Right ventricle myocardium inferior (tissue), 1 donor: ENCODE data around the gene ORAI3. TPM values are rescaled to one million over a fixed set of nuclear protein-coding genes. Genes with fewer than 3 reads are reported as not detected.

Source experiments
- ATAC-seq: fragments of 200-7000 bp; cut with Tn5 transposase; one replicate; pipeline ENCODE4 v1.9.1; 2020; ENCODE audit warnings: mild to moderate bottlenecking, moderate library complexity
- DNase-seq: peaks from one replicate; pipeline ENCODE4 v3.0.0; 2021; ENCODE audit errors: missing footprints
- intact Hi-C: fragments of 100-400 bp; cut with DNase I; formaldehyde crosslinking; loops from one replicate; pipeline ENCODE4 v1.11.0; 2022
- total RNA-seq: library from RNA; stranded (reverse); fragmentation: NEBNext Ultra II Directional; extraction: Animal tissue kit (Norgen Biotek cat#: 25700); gene quantifications from one replicate; pipeline ENCODE4 v1.2.1, GENCODE V29; 2021
- donor health status: DM: no; HTN: yes; CAD: no; lungs with severe emphysema.

ORAI3 gene
- total RNA-seq, 1 donor from 2014 or later = 11.4 TPM

GRCh38 chr16:30980959-30981358 is 32.1 kb downstream of the ORAI3 start:
- ATAC-seq (no peak), DNase-seq (no peak)
- intact Hi-C loops = no loop called here

DNA sequence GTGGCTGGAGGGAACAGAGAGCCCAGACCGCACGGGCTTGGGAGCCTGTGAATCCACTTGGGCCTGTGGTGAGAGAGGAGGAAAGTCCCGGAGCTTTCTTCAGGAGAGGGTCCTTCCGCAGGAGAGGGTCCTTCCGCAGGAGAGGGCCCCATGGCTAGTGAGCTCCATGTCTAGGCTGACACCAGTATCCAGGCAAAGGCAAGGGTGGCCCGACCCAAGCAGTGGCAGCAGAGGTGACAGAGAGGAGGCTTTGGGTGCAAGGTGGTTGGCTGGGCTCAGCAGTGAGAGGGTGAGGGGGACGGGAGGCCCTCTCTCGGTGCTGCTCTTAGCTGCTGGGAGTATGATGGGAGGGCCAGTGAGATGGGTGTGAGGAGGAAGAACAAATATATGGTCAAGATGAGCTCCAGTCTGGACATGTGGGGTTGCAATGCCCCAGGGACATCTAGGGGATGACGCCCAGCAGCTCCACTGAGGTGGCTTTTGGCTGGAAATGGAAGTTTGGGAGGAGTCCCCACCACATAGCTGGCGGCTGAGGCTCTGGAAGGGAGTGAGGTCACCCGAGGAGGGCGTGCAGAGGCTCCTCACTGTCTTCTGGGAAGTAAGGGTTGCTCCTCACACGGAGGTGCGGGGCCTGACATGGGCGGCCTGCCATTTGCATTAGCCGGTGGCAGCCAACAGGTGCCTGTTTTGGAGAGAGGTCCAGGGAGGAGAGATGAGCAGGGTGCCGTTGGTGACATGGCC is 33.9 kb downstream of the ORAI3 start:
- DNase-seq (no peak), ATAC-seq (peak; percentile 51)
- intact Hi-C loops = no loop called here

DNA sequence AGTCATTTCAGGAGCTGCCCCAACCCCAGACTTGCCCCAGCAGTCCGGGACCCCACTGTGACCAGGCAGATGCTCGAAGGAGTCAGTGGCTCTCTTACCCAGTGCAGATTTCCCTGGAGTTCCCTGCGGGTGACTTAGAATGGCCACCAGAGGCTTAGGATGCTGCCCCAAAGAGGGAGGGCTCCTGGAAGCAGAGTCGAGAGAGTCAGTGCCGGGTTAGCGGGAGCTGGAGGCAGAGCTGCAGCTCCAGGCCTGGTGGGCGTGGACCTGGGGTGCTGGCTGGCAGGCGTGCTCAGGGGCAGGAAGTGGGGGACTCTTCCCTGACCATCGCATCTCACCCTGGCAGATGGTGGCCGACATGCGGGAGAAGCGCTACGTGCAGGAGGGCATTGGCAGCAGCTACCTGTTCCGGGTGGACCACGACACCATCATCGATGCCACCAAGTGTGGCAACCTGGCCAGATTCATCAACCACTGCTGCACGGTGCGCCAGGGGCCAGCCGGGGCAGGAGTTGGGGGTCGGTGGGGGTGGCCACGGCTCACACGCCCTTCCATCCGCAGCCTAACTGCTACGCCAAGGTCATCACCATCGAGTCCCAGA is 34.5 kb downstream of the ORAI3 start:
- DNase-seq (no peak), ATAC-seq (no peak)
- intact Hi-C loops = no loop called here

DNA sequence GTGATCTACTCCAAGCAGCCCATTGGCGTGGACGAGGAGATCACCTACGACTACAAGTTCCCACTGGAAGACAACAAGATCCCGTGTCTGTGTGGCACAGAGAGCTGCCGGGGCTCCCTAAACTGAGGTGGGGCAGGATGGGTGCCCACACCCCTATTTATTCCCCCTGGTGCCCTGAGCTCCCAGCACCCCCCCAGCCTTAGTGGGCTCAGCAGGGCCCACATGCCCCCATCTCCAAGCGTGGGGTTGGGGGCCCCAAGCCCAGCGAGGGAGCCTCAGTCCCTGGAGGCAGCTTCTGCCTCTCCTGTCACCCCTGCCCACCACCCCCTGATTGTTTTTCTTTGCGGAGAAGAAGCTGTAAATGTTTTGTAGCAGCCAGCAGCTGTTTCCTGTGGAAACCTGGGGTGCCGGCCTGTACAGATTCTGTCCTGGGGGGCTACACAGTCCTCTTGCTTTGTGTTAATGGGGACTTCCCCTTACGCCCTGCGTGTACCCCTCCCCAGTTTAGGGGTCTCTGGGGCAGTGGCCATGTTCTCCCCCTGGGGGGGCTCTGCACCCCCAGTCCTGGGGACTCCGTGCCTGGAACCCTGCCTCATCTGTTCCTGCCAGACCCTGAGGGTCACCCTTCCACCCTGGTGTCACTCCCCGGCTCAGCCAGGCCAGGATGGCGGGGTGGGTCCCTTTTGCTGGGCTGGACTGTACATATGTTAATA is 35.2 kb downstream of the ORAI3 start:
- ATAC-seq (no peak), DNase-seq (no peak)
- intact Hi-C loops = loop anchor here (2.0 kb wide), 1 partner anchor 885 kb away; no protein-coding TSS in a partner anchor

GRCh38 chr16:30984669-30985400 is 36.0 kb downstream of the ORAI3 start, which contains the start of gene HSD3B7:
Gene HSD3B7 (plus strand): TSS chr16:30985207. CDS start chr16:30985659, 452 bp downstream.
- intact Hi-C loops = loop anchor here (1.0 to 5.0 kb wide), 5 partner anchors 157 to 884 kb away; partner anchors contain the start of gene ARMC5
- DNase-seq = peak; percentile 96
- ATAC-seq = peak; percentile 91

GRCh38 chr16:30985401-30986128 is 36.7 kb downstream of the ORAI3 start:
- DNase-seq (no peak), ATAC-seq (peak; percentile 16)
- intact Hi-C loops = loop anchor here (1.0 to 5.0 kb wide), 5 partner anchors 157 to 883 kb away; partner anchors contain the start of gene ARMC5

DNA sequence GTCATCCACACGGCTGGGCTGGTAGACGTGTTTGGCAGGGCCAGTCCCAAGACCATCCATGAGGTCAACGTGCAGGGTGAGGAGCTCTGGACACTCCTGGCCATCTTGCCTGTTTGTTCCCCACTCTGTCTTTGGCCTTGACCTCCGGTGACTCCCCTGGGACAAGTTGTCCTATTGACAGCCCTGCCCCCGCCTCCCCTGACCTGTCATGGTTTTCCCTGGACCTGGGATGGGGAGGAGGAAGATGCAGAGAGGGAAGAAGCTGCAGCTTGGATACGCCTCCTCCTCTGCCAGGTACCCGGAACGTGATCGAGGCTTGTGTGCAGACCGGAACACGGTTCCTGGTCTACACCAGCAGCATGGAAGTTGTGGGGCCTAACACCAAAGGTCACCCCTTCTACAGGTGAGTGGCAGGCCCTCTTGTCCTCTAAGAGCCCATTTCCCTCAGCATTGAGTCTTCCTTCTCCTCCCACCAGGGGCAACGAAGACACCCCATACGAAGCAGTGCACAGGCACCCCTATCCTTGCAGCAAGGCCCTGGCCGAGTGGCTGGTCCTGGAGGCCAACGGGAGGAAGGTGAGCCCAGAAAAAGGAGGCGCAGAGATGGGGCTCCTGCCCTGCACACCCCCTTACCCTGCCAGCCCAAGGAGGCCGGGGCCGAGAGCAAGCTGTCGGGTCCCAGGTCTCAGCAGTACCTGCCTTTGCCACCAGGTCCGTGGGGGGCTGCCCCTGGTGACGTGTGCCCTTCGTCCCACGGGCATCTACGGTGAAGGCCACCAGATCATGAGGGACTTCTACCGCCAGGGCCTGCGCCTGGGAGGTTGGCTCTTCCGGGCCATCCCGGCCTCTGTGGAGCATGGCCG is 37.5 kb downstream of the ORAI3 start:
- DNase-seq (no peak), ATAC-seq (no peak)
- intact Hi-C loops = loop anchor here (5.0 kb wide), 2 partner anchors 396 to 471 kb away; partner anchors contain the start of gene ARMC5

GRCh38 chr16:30987581-30988190 is 38.8 kb downstream of the ORAI3 start:
- DNase-seq = no peak
- ATAC-seq = no peak
- intact Hi-C loops = loop anchor here (5.0 kb wide), 2 partner anchors 395 to 470 kb away; partner anchors contain the start of gene ARMC5

DNA sequence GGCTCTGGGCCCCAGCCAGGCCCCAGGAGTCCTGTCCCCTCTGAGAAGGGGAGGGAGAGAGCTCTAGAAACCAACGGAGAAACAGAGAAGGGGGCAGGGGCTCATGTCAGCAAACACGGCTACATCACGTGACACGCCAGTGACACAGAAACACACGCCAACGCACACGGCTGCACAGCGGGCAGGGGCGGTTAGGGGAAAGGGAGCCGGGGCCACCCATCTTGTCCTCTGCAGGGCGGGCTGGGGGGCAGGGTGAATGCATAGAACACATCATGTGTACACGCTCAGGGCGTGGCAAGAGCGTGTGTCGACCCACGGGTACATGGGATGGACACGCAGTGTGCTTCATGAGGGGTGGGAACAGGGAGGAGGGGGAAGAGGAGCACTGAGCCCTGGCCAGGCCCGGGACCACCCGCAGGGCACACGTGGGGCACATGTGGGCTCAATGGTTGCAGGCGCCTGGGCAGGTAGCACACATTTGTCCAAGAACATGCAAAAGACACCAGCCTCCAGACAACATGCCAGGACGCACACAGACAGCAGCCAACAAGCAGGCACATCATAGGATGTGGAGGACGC is 40.7 kb downstream of the ORAI3 start:
- ATAC-seq = no peak
- intact Hi-C loops = loop anchor here (5.0 kb wide), 2 partner anchors 393 to 468 kb away; partner anchors contain the start of gene ARMC5
- no peak for DNase-seq

DNA sequence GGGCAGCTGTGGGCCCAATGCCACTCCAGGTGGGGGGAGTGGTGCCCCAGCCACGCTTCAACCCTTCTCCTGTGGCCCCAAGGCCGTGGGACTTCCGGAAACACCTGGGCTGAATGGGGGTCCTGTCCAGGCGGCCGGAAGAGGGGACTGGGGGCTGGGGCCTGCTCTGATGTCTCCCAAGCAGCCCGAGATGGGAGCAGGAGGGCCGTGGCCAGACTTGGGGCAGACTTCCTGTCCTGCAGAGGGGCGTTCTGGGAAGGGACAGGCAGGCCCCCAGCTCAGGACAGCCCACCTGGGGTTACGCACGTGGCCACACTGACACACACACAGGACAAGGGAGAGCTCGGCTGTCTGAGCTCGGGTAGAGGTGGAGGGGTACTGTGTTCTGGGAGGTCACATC is 41.2 kb downstream of the ORAI3 start:
- DNase-seq (no peak), ATAC-seq (no peak)
- intact Hi-C loops = no loop called here

DNA sequence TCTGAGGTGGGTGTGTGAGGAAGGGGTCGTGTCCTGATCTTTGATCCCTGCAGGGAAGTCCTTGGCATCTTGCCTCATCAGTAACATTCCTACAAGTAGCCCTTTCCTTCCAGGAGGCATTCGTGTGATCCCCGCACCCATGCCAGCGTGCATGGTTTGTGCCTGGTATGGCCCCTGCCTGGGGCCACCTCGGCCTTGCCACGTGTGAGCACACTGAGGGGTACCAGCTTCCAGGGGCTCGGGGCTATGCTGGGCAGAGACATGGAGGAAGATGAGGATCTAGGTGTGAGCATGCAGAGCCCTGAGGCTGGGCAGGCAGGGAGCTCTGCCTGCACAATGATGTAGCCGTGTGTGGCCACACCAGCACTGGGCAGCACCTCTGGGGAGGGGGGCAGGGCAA is 42.2 kb downstream of the ORAI3 start:
- intact Hi-C loops = no loop called here
- DNase-seq (no peak), ATAC-seq (no peak)

GRCh38 chr16:30992276-30992780 is 43.5 kb downstream of the ORAI3 start:
- intact Hi-C loops = no loop called here
- ATAC-seq = no peak
- no peak for DNase-seq

DNA sequence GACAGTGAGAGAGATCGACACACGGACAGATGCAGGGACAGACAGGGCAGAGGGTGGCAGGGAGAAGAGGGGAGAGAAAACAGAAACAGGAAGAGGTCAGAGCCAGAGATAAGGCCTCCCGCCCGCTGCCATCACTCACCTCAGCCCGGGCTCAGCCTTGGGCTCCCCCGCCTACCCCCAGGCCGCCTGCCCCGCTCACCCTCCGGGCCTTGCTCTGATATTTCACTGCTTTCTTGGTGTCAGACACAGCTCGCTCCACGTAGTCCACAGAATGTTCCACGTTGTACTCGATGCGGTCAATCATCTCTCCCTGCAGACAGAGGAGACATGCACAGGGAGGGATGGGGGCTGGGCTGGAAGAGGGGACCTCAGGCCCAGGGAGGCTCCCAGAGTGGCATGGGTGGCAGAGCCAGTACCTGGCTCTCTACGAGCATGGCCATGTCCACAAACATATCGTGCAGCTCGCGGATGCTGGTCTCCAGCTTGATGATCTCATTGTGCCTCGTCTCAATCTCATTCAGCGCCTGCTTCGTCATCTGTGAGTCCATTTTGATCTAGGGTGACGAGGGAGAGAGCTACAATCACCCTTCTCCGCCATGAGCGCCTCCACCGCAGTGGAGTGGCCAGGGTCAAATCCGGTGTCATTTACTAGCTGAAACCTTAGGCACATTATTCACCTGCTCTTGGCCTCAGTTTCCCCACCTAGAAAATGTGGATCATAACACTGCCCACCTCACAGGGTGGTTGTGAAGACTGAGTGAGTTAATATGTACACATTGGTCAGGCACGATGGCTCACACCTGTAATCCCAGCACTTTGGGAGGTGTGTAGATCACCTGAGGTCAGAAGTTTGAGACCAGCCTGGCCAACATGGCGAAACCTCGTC is 44.3 kb downstream of the ORAI3 start:
- ATAC-seq (no peak), DNase-seq (no peak)
- intact Hi-C loops = no loop called here

- intact Hi-C loops = loop anchor here (5.0 kb wide), 1 partner anchor 76 kb away; the partner anchor contains the start of genes ZNF646 and ZNF668
These were observed 47.1 kb downstream of the ORAI3 start for GRCh38 chr16:30995927-30996323.

DNA sequence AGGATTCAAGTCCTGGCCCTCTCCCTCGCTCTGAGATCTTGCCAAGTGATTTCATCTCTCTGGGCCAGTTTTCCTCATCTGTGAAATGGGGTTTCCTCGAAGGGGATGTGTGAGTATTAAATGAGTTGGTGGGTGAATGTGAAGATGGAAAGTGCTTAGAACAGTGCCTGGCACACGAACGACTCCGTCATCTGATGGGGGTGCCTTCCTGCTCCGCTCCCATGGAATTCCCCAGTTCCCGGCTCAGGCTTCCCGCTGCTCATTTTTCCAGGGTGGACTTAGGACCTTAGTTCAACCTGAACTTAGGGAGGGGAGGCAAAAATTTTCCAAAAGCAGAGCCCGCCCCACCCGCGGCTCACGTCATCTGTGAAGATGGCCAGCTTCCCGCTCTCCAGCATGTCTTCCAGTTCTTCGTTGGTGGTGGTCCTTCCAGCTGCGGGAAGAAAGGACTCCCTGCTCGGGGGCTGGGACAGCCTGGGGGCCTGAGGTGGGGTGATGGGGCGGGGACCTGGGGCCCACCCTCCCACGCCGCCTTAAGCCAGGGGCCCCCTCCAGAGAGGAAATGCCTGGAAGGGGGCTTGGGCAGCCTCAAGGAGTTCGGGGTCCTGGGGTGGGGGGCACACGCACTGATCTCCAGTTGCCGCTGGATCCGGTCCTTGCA is 47.6 kb downstream of the ORAI3 start:
- DNase-seq = no peak
- peak; percentile 2 for ATAC-seq
- intact Hi-C loops = loop anchor here (5.0 kb wide), 1 partner anchor 76 kb away; the partner anchor contains the start of genes ZNF646 and ZNF668

More at GRCh38 chr16:30995927-30996323, 47.1 kb downstream of the ORAI3 start:
- ATAC-seq (no peak), DNase-seq (no peak)
